ACC112 (cell line): Measurements from ENCODE around the gene DTNB.

ENCODE experiments used
- H2AFZ ChIP-seq: fragments of 200-600 bp; sonication (generic); one replicate; pipeline ENCODE4 v1.6.0; 2017; ENCODE audit warnings: antibody characterized with exemption, low read length; ENCODE audit not compliant: unreplicated experiment
- H3K27ac ChIP-seq: fragments of 200-600 bp; sonication (generic); 2 replicates; pipeline ENCODE4 v1.5.1; 2014; ENCODE audit warnings: low read depth, mild to moderate bottlenecking, antibody characterized with exemption, low read length, moderate library complexity
- H3K27me3 ChIP-seq: fragments of 200-600 bp; sonication (generic); 2 replicates; pipeline ENCODE4 v1.6.1; 2014; ENCODE audit warnings: mild to moderate bottlenecking, antibody characterized with exemption, low read length, moderate library complexity, mixed read lengths; ENCODE audit not compliant: insufficient read depth
- H3K36me3 ChIP-seq: fragments of 200-600 bp; sonication (generic); 2 replicates; pipeline ENCODE4 v1.6.1; 2016; ENCODE audit warnings: mild to moderate bottlenecking, antibody characterized with exemption, low read length, moderate library complexity, mixed read lengths; ENCODE audit not compliant: insufficient read depth
- H3K4me1 ChIP-seq: fragments of 200-600 bp; sonication (generic); one replicate; pipeline ENCODE4 v1.6.1; 2016; ENCODE audit warnings: low read length, mixed read lengths; ENCODE audit not compliant: insufficient read depth, unreplicated experiment, control insufficient read depth
- H3K4me3 ChIP-seq: fragments of 200-600 bp; sonication (generic); 2 replicates; pipeline ENCODE4 v1.5.1; 2014; ENCODE audit warnings: mild to moderate bottlenecking, low read depth, low read length
- H3K79me2 ChIP-seq: fragments of 200-600 bp; sonication (generic); one replicate; pipeline ENCODE4 v1.6.0; 2016; ENCODE audit warnings: low read length; ENCODE audit not compliant: control insufficient read depth, unreplicated experiment, insufficient read depth

Gene DTNB

GRCh38 chr2:25592766-25593292 lies 80.5 kb downstream of the DTNB start:
- Histone ChIP-seq H2AFZ (no peak overlapping the region), H3K4me1 (peaks cover 14% of the 10 kb centered on the region), H3K4me3 (no peak overlapping the region), H3K27me3 (no peaks in the 10 kb centered on the region), H3K36me3 (no peaks in the 10 kb centered on the region), H3K27ac (no peak overlapping the region), H3K79me2 (no peaks in the 10 kb centered on the region)

- Histone ChIP-seq H2AFZ (no peak overlapping the region), H3K27ac (no peak overlapping the region), H3K79me2 (no peaks in the 10 kb centered on the region), H3K36me3 (no peaks in the 10 kb centered on the region), H3K4me1 (peaks cover 30% of the 10 kb centered on the region), H3K4me3 (no peak overlapping the region), H3K27me3 (no peaks in the 10 kb centered on the region)
These were observed 82.4 kb downstream of the DTNB start for GRCh38 chr2:25590921-25591505.

- no peaks in the 10 kb centered on the region for H3K79me2 ChIP-seq
- no peaks in the 10 kb centered on the region for H3K27me3 ChIP-seq
- H3K4me1 ChIP-seq, result peaks cover 30% of the 10 kb centered on the region
- no peak overlapping the region for H2AFZ ChIP-seq
- no peak overlapping the region for H3K4me3 ChIP-seq
- no peak overlapping the region for H3K27ac ChIP-seq
- H3K36me3 ChIP-seq, result no peaks in the 10 kb centered on the region
These were observed 83.6 kb downstream of the DTNB start for GRCh38 chr2:25589676-25590205.

GRCh38 chr2:25588576-25588975 lies 84.8 kb downstream of the DTNB start:
- Histone ChIP-seq H3K36me3 (no peaks in the 10 kb centered on the region), H3K27me3 (no peaks in the 10 kb centered on the region), H3K4me1 (peaks cover 30% of the 10 kb centered on the region), H3K4me3 (no peak overlapping the region), H2AFZ (no peak overlapping the region), H3K79me2 (no peaks in the 10 kb centered on the region), H3K27ac (no peak overlapping the region)

GRCh38 chr2:25587361-25587760 lies 86.0 kb downstream of the DTNB start:
- Histone ChIP-seq H3K27ac (peak overlapping the region; percentile 35; the same call in 1 of the 2 replicates), H3K4me1 (peaks cover 22% of the 10 kb centered on the region)

GRCh38 chr2:25586726-25587144 lies 86.6 kb downstream of the DTNB start:
- Histone ChIP-seq H3K27ac (peak overlapping the region; percentile 35; the same call in 1 of the 2 replicates), H3K79me2 (no peaks in the 10 kb centered on the region), H3K36me3 (no peaks in the 10 kb centered on the region), H2AFZ (no peak overlapping the region), H3K4me1 (peaks cover 19% of the 10 kb centered on the region), H3K4me3 (no peak overlapping the region), H3K27me3 (no peaks in the 10 kb centered on the region)

More at GRCh38 chr2:25587361-25587760, 86.0 kb downstream of the DTNB start:
- Histone ChIP-seq H3K4me3 (no peak overlapping the region), H3K79me2 (no peaks in the 10 kb centered on the region), H3K36me3 (no peaks in the 10 kb centered on the region), H2AFZ (no peak overlapping the region), H3K27me3 (no peaks in the 10 kb centered on the region)

- H3K36me3 ChIP-seq, result no peaks in the 10 kb centered on the region
- no peaks in the 10 kb centered on the region for H3K79me2 ChIP-seq
- no peak overlapping the region for H2AFZ ChIP-seq
- no peak overlapping the region for H3K27ac ChIP-seq
- H3K4me3 ChIP-seq, result no peak overlapping the region
- H3K4me1 ChIP-seq, result peaks cover 19% of the 10 kb centered on the region
- H3K27me3 ChIP-seq, result no peaks in the 10 kb centered on the region
These were observed 88.2 kb downstream of the DTNB start for GRCh38 chr2:25585189-25585588.

- no peak overlapping the region for H3K4me3 ChIP-seq
- H2AFZ ChIP-seq, result no peak overlapping the region
- peaks cover 10% of the 10 kb centered on the region for H3K4me1 ChIP-seq
- no peaks in the 10 kb centered on the region for H3K27me3 ChIP-seq
- no peaks in the 10 kb centered on the region for H3K36me3 ChIP-seq
- H3K27ac ChIP-seq, result no peak overlapping the region
- no peaks in the 10 kb centered on the region for H3K79me2 ChIP-seq
These were observed 91.1 kb downstream of the DTNB start for GRCh38 chr2:25582077-25582830.

GRCh38 chr2:25576596-25576995 lies 96.8 kb downstream of the DTNB start:
- H2AFZ ChIP-seq, result no peak overlapping the region
- no peak overlapping the region for H3K4me3 ChIP-seq
- no peak overlapping the region for H3K27ac ChIP-seq
- H3K79me2 ChIP-seq, result no peaks in the 10 kb centered on the region
- H3K36me3 ChIP-seq, result no peaks in the 10 kb centered on the region
- no peaks in the 10 kb centered on the region for H3K4me1 ChIP-seq
- no peaks in the 10 kb centered on the region for H3K27me3 ChIP-seq

GRCh38 chr2:25572638-25573037 lies 100.7 kb downstream of the DTNB start:
- Histone ChIP-seq H3K79me2 (no peaks in the 10 kb centered on the region), H2AFZ (no peak overlapping the region), H3K4me3 (no peak overlapping the region), H3K27me3 (no peaks in the 10 kb centered on the region), H3K4me1 (no peaks in the 10 kb centered on the region), H3K36me3 (no peaks in the 10 kb centered on the region), H3K27ac (no peak overlapping the region)
